Lower lobe of right lung (tissue), 2 donors: ENCODE measurements around the gene USP24. TPM values are rescaled to one million over a fixed set of nuclear protein-coding genes. Genes with fewer than 3 reads are reported as not detected.
"Not testable (repeated sequence)": the region's sequence is repeated elsewhere in the genome, so short reads cannot be mapped to it uniquely, and the experiment has no call there.

Source experiments
- ATAC-seq, 2 donors: fragments of 200-7000 bp; cut with Tn5 transposase; one replicate each; pipeline ENCODE4 v1.9.1; 2020 to 2022; ENCODE audit warnings: mild to moderate bottlenecking in 2 of 2, moderate library complexity in 2 of 2
- DNase-seq: peaks from one replicate; pipeline ENCODE4 v3.0.0-alpha.2; 2020
- H3K27ac ChIP-seq: fragments of 200-600 bp; one replicate; pipeline ENCODE4 v1.8.0; 2022
- H3K27me3 ChIP-seq: fragments of 200-600 bp; one replicate; pipeline ENCODE4 v1.8.0; 2022; ENCODE audit warnings: low read depth
- H3K36me3 ChIP-seq: fragments of 200-600 bp; one replicate; pipeline ENCODE4 v1.8.0; 2022; ENCODE audit warnings: mild to moderate bottlenecking
- H3K4me1 ChIP-seq: fragments of 200-600 bp; one replicate; pipeline ENCODE4 v1.8.0; 2022
- H3K4me3 ChIP-seq: fragments of 200-600 bp; one replicate; pipeline ENCODE4 v1.8.0; 2022; ENCODE audit warnings: mild to moderate bottlenecking
- H3K9me3 ChIP-seq: fragments of 200-600 bp; one replicate; pipeline ENCODE4 v1.8.0; 2022
- CTCF ChIP-seq: fragments of 200-600 bp; IDR thresholded peaks from one replicate; pipeline ENCODE4 v1.8.0; 2022; ENCODE audit warnings: antibody characterized with exemption, mild to moderate bottlenecking
- intact Hi-C: fragments of 100-400 bp; cut with DNase I; formaldehyde crosslinking; loops from one replicate; pipeline ENCODE4 v1.11.0; 2022
- total RNA-seq: library from RNA; stranded (reverse); fragmentation: NEBNext Ultra II Directional; extraction: Animal tissue kit (Norgen Biotek cat#: 25700); gene quantifications from one replicate; pipeline ENCODE4 v1.2.1, GENCODE V29; 2021
- donor health status: DM: no; HTN: yes; CAD: no; lungs with severe emphysema.

The USP24 gene
- total RNA-seq, 1 donor from 2014 or later: 37.6 TPM

DNA sequence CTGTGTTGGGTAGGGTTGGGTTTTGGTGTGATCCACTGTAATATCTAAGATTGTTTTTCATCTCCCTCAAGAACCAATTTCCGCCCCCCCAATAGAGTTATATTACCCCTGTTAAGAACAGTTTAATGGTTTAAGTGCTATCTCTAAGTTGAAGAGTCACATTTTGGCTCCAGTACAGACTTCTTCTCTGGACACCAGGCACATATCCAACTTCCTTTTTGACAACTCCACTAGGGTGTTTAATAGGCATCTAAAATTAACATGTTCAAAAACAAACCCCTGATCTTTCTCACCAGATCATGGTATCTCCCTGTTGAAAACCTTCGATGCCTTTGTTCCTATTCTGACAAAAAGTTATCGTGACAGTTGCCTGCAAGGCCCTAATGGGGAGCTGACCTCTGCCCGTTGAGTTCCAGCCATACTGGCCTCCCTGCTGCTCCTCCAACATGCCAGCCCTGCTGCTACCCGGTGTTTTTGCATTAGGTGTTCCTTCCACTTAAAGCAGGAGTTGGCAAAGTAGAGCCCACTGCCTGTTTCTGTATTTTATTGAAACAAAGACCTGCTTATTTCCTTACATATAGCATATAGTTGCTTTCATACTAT is 18.6 kb downstream of the USP24 start:
- TF ChIP-seq CTCF: no peak

GRCh38 chr1:55195521-55196233 is 19.5 kb downstream of the USP24 start:
- TF ChIP-seq CTCF: no peak
- H3K4me1 ChIP-seq: peaks cover 41% of the 10 kb centered on the region
- H3K27ac ChIP-seq: no peak overlapping the region
- intact Hi-C loops: no loop called here
- no peak overlapping the region for H3K4me3 ChIP-seq
- H3K27me3 ChIP-seq: no peaks in the 10 kb centered on the region
- no peaks in the 10 kb centered on the region for H3K9me3 ChIP-seq
- ATAC-seq (peak; percentile 71 to 79), DNase-seq (no peak)
- H3K36me3 ChIP-seq: no peaks in the 10 kb centered on the region

More for the DNA sequence above, 18.6 kb downstream of the USP24 start:
- Histone ChIP-seq H3K9me3 (no peaks in the 10 kb centered on the region), H3K36me3 (no peaks in the 10 kb centered on the region), H3K4me1 (peaks cover 40% of the 10 kb centered on the region), H3K27me3 (no peaks in the 10 kb centered on the region), H3K4me3 (no peak overlapping the region), H3K27ac (no peak overlapping the region)
- DNase-seq: no peak
- ATAC-seq: peak in 1 of 2 donors; percentile 32
- intact Hi-C loops: no loop called here

DNA sequence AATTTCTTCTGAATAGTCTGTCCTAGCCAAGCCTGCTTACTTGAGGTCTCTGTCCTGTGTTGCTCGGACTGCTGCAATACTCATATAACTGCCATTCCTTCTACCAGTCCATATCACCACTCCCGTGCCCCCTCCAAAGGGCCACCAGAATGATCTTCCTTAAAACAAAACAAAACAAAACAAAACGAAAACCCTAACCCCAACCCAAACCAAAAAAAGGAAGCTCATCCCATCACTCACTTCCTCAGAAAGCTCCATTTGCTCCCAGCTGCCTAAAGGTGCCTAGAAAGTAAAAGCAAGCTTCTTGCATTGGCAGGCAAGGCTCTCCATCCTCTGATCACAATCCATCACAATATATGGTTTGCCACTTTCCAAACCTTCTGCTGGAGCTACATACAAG is 20.3 kb downstream of the USP24 start:
- intact Hi-C loops: no loop called here
- H3K4me3 ChIP-seq: no peak overlapping the region
- peaks cover 41% of the 10 kb centered on the region for H3K4me1 ChIP-seq
- DNase-seq (no peak), ATAC-seq (no peak)
- H3K27ac ChIP-seq: no peak overlapping the region
- TF ChIP-seq CTCF: no peak
- H3K27me3 ChIP-seq: no peaks in the 10 kb centered on the region
- H3K9me3 ChIP-seq: no peaks in the 10 kb centered on the region
- no peaks in the 10 kb centered on the region for H3K36me3 ChIP-seq

DNA sequence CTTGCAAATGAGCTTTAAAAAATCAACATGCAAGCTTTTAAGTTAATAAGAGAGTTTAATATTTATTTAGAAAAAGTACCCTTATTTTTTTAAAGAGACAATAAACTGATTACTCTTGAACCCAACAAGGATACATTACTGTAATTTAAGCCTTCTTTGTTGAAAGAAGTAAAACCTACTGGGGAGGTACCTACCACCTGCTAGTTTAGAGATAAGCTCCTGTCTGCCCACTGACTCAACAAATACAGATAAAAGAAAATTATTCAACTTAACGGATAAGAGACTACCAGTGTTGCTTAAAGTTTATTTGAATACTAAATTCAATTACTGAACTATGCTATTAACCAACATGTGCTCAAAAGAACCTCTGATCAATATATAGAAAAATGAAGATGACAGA is 23.1 kb downstream of the USP24 start:
- Histone ChIP-seq H3K27ac (no peak overlapping the region), H3K4me1 (peaks cover 34% of the 10 kb centered on the region), H3K36me3 (no peaks in the 10 kb centered on the region), H3K9me3 (no peaks in the 10 kb centered on the region), H3K4me3 (no peak overlapping the region), H3K27me3 (no peaks in the 10 kb centered on the region)
- no peak for ATAC-seq
- no peak for DNase-seq
- intact Hi-C loops: no loop called here
- TF ChIP-seq CTCF: no peak

- H3K27ac ChIP-seq, H3K4me3 ChIP-seq, DNase-seq, H3K9me3 ChIP-seq, H3K27me3 ChIP-seq, H3K36me3 ChIP-seq, intact Hi-C loops, ATAC-seq: not testable (repeated sequence)
- H3K4me1 ChIP-seq: peaks cover 27% of the 10 kb centered on the region
Observed at GRCh38 chr1:55191219-55191952, 23.8 kb downstream of the USP24 start.

GRCh38 chr1:55190109-55190508 is 25.1 kb downstream of the USP24 start:
- no peak for TF ChIP-seq CTCF
- Histone ChIP-seq H3K27me3 (no peaks in the 10 kb centered on the region), H3K27ac (no peak overlapping the region), H3K4me3 (no peak overlapping the region), H3K4me1 (peaks cover 15% of the 10 kb centered on the region), H3K9me3 (no peaks in the 10 kb centered on the region), H3K36me3 (no peaks in the 10 kb centered on the region)
- ATAC-seq (no peak), DNase-seq (no peak)
- intact Hi-C loops: no loop called here
